ENCODE data around the gene KIAA0825.
"Not testable (repeated sequence)": the region's sequence is repeated elsewhere in the genome, so short reads cannot be mapped to it uniquely, and the experiment has no call there.

KIAA0825 gene

GRCh38 chr5:94228791-94229190, 389.6 kb downstream of the KIAA0825 start:
- no peak for DNase-seq

GRCh38 chr5:94223235-94223634, 395.2 kb downstream of the KIAA0825 start:
- no peak for DNase-seq

GRCh38 chr5:94218374-94218773, 400.0 kb downstream of the KIAA0825 start:
- no peak for DNase-seq

- no peak for DNase-seq
These were observed 400.7 kb downstream of the KIAA0825 start for GRCh38 chr5:94217745-94218144.

GRCh38 chr5:94217216-94217615, 401.2 kb downstream of the KIAA0825 start:
- DNase-seq = no peak

- DNase-seq = no peak
These were observed 405.9 kb downstream of the KIAA0825 start for GRCh38 chr5:94212476-94212875.

- DNase-seq = no peak
These were observed 408.5 kb downstream of the KIAA0825 start for GRCh38 chr5:94209774-94210355.

GRCh38 chr5:94209272-94209671, 409.1 kb downstream of the KIAA0825 start:
- no peak for DNase-seq

- no peak for DNase-seq
These were observed 418.8 kb downstream of the KIAA0825 start for GRCh38 chr5:94199566-94199965.

GRCh38 chr5:94197970-94198369, 420.4 kb downstream of the KIAA0825 start:
- DNase-seq = no peak

GRCh38 chr5:94196953-94197352, 421.5 kb downstream of the KIAA0825 start:
- no peak for DNase-seq

GRCh38 chr5:94192658-94193391, 425.6 kb downstream of the KIAA0825 start:
- DNase-seq = no peak

- DNase-seq = no peak
These were observed 426.8 kb downstream of the KIAA0825 start for GRCh38 chr5:94191604-94192003.

GRCh38 chr5:94188725-94189124, 429.7 kb downstream of the KIAA0825 start:
- no peak for DNase-seq

GRCh38 chr5:94184870-94185269, 433.5 kb downstream of the KIAA0825 start:
- DNase-seq = no peak

GRCh38 chr5:94181895-94182294, 436.5 kb downstream of the KIAA0825 start:
- no peak for DNase-seq

GRCh38 chr5:94180761-94181160, 437.6 kb downstream of the KIAA0825 start:
- DNase-seq = no peak

GRCh38 chr5:94175912-94176311, 442.5 kb downstream of the KIAA0825 start:
- no peak for DNase-seq

- no peak for DNase-seq
These were observed 443.5 kb downstream of the KIAA0825 start for GRCh38 chr5:94174748-94175411.

GRCh38 chr5:94173100-94173499, 445.3 kb downstream of the KIAA0825 start:
- DNase-seq = no peak

- DNase-seq = not testable (repeated sequence)
These were observed 447.3 kb downstream of the KIAA0825 start for GRCh38 chr5:94171070-94171469.

GRCh38 chr5:94170158-94170557, 448.2 kb downstream of the KIAA0825 start:
- DNase-seq = not testable (repeated sequence)

- DNase-seq = no peak
These were observed 450.3 kb downstream of the KIAA0825 start for GRCh38 chr5:94168151-94168550.

GRCh38 chr5:94161801-94162200, 456.6 kb downstream of the KIAA0825 start:
- DNase-seq = no peak

Data from inflammatory macrophage treated with lipopolysaccharide for 4 hours (primary cell).